T47D (cell line): ENCODE measurements around the gene DUSP14.

Source experiments
- DNase-seq, 2 experiments: peaks; one replicate each; pipeline versions ENCODE4 v3.0.0 to v3.0.0-alpha.2; 2011 to 2012; ENCODE audit warnings: low read depth in 1 of 2, low spot score in 1 of 2
- JUND ChIP-seq: IDR thresholded peaks from 2 replicates; pipeline ENCODE4 v1.6.1; 2012; ENCODE audit warnings: low read depth
- in situ Hi-C: cut with HindIII; loops from 2 replicates; pipeline ENCODE4 v1.10.0; 2016; ENCODE audit warnings: low sequenced_read_pairs, low pct_unique_long_range_greater_than_20kb

Gene DUSP14

GRCh38 chr17:37562016-37562745 lies 72.5 kb downstream of the DUSP14 start:
- TF ChIP-seq JUND, result no peak
- in situ Hi-C loops, result no loop called here
- DNase-seq, result no peak
